Tibial artery (tissue), 4 donors: Measurements from ENCODE around the gene GSG1L.

ENCODE experiments used
- DNase-seq, 2 donors: peaks; one replicate each; pipeline ENCODE4 v3.0.0-alpha.2; 2019
- H3K27ac ChIP-seq, 2 donors: fragments of 200-600 bp; sonication (generic) in 1 of 2; 1 replicate in 1 of 2; 2 replicates in 1 of 2; pipeline ENCODE4 v1.5.1; 2018 to 2019; ENCODE audit warnings: mild to moderate bottlenecking in 1 of 2
- H3K27me3 ChIP-seq, 2 donors: fragments of 200-600 bp; sonication (generic) in 1 of 2; one replicate each; pipeline versions ENCODE4 v1.5.1 to v1.6.0; 2016 to 2019
- H3K36me3 ChIP-seq, 3 donors: fragments of 200-600 bp; sonication (generic) in 2 of 3; one replicate each; pipeline ENCODE4 v1.5.1; 2016 to 2019; ENCODE audit warnings: mild to moderate bottlenecking in 2 of 3
- H3K4me1 ChIP-seq, 4 donors: fragments of 200-600 bp; sonication (generic) in 2 of 4; 1 replicate in 3 of 4; 2 replicates in 1 of 4; pipeline ENCODE4 v1.5.1; 2016 to 2019
- H3K4me3 ChIP-seq, 2 donors: fragments of 200-600 bp; sonication (generic) in 1 of 2; 1 replicate in 1 of 2; 2 replicates in 1 of 2; pipeline ENCODE4 v1.5.1; 2018 to 2019; ENCODE audit warnings: mild to moderate bottlenecking in 2 of 2
- H3K9me3 ChIP-seq, 3 donors: fragments of 200-600 bp; sonication (generic) in 1 of 3; one replicate each; pipeline ENCODE4 v1.5.1; 2016 to 2019
- CTCF ChIP-seq, 2 experiments: fragments of 200-600 bp in 1 of 2; fragments of 450-650 bp in 1 of 2; IDR thresholded peaks; one replicate each; pipeline ENCODE4 v1.5.1; 2017 to 2019; ENCODE audit warnings: antibody characterized with exemption in 2 of 2, mild to moderate bottlenecking in 1 of 2, moderate library complexity in 1 of 2
- intact Hi-C: fragments of 100-400 bp; cut with DNase I; formaldehyde crosslinking; loops from one replicate; pipeline ENCODE4 v1.15.0; 2023; ENCODE audit warnings: low total_unique reads

The GSG1L gene

GRCh38 chr16:27764427-27764826 is 299.1 kb downstream of the GSG1L start:
- Histone ChIP-seq H3K36me3 (peaks cover 22 to 70% (median 60%) of the 10 kb centered on the region in 3 donors), H3K9me3 (no peaks in the 10 kb centered on the region), H3K4me1 (peaks cover 0 to 8% (median 3%) of the 10 kb centered on the region in 4 donors), H3K27me3 (no peaks in the 10 kb centered on the region), H3K27ac (no peak overlapping the region), H3K4me3 (no peak overlapping the region)
- no peak for DNase-seq
- no peak for TF ChIP-seq CTCF (IDR thresholded peaks at IDR 0.05)
- intact Hi-C loops = no loop called here

- no peak for DNase-seq
- H3K4me3 ChIP-seq = no peak overlapping the region
- TF ChIP-seq CTCF (IDR thresholded peaks at IDR 0.05) = no peak
- no peak overlapping the region for H3K27ac ChIP-seq
- no peaks in the 10 kb centered on the region for H3K9me3 ChIP-seq
- intact Hi-C loops = no loop called here
- H3K27me3 ChIP-seq = no peaks in the 10 kb centered on the region
- H3K36me3 ChIP-seq = peaks cover 22 to 63% (median 50%) of the 10 kb centered on the region in 3 donors
- H3K4me1 ChIP-seq = peaks cover 0 to 9% (median 3%) of the 10 kb centered on the region in 4 donors
These were observed 301.1 kb downstream of the GSG1L start for GRCh38 chr16:27762441-27762840.

- intact Hi-C loops = no loop called here
- no peak for DNase-seq
- H3K4me1 ChIP-seq = peaks cover 0 to 9% (median 3%) of the 10 kb centered on the region in 4 donors
- H3K9me3 ChIP-seq = no peaks in the 10 kb centered on the region
- no peaks in the 10 kb centered on the region for H3K27me3 ChIP-seq
- TF ChIP-seq CTCF (IDR thresholded peaks at IDR 0.05) = no peak
- H3K27ac ChIP-seq = no peak overlapping the region
- no peak overlapping the region for H3K4me3 ChIP-seq
- peaks cover 22 to 57% (median 50%) of the 10 kb centered on the region in 3 donors for H3K36me3 ChIP-seq
These were observed 301.7 kb downstream of the GSG1L start for GRCh38 chr16:27761816-27762215.

- H3K27me3 ChIP-seq = no peaks in the 10 kb centered on the region
- no peak for DNase-seq
- no peak for TF ChIP-seq CTCF (IDR thresholded peaks at IDR 0.05)
- intact Hi-C loops = no loop called here
- H3K36me3 ChIP-seq = peaks cover 22 to 48% (median 45%) of the 10 kb centered on the region in 3 donors
- no peak overlapping the region for H3K27ac ChIP-seq
- H3K9me3 ChIP-seq = no peaks in the 10 kb centered on the region
- peaks cover 0 to 9% (median 3%) of the 10 kb centered on the region in 4 donors for H3K4me1 ChIP-seq
- no peak overlapping the region for H3K4me3 ChIP-seq
These were observed 302.7 kb downstream of the GSG1L start for GRCh38 chr16:27760789-27761176.

- Histone ChIP-seq H3K36me3 (peaks cover 22 to 51% (median 45%) of the 10 kb centered on the region in 3 donors), H3K4me3 (no peak overlapping the region), H3K27ac (no peak overlapping the region), H3K9me3 (no peaks in the 10 kb centered on the region), H3K27me3 (no peaks in the 10 kb centered on the region), H3K4me1 (peaks cover 0 to 11% (median 4%) of the 10 kb centered on the region in 4 donors)
- no peak for DNase-seq
- TF ChIP-seq CTCF (IDR thresholded peaks at IDR 0.05) = no peak
- intact Hi-C loops = no loop called here
These were observed 303.3 kb downstream of the GSG1L start for GRCh38 chr16:27759967-27760788.
